H1 (cell line): ENCODE measurements around the gene STAT4. TPM values are rescaled to one million over a fixed set of nuclear protein-coding genes. Genes with fewer than 3 reads are reported as not detected.

ENCODE experiments used
- CTCF ChIA-PET: fragments of 300-600 bp; sonication (Branson Sonifier 250); formaldehyde crosslinking; loops from one replicate; lab custom pipeline; 2021; ENCODE audit not compliant: partially characterized antibody; lab: Charles Lee
- POLR2A ChIA-PET: fragments of 300-600 bp; sonication (Branson Sonifier 250); formaldehyde crosslinking; loops from one replicate; lab custom pipeline; 2021; ENCODE audit warnings: inconsistent platforms; ENCODE audit not compliant: partially characterized antibody; lab: Charles Lee
- DNase-seq, 2 experiments: peaks; one replicate each; pipeline versions ENCODE4 v3.0.0 to v3.0.0-alpha.2; 2010 to 2022; ENCODE audit warnings: low spot score in 2 of 2, low read depth in 1 of 2, mixed read lengths in 1 of 2
- FAIRE-seq: peaks from 2 replicates; lab custom pipeline; 2011; peaks lifted over from hg19 to GRCh38; lab: Jason Lieb, UNC
- H2AFZ ChIP-seq: 2 replicates; pipeline ENCODE4 v1.8.1; 2012; ENCODE audit warnings: low read length, inconsistent platforms
- H2AK5ac ChIP-seq: 2 replicates; pipeline ENCODE4 v1.6.1; 2013; ENCODE audit warnings: low read depth, low read length
- H2BK120ac ChIP-seq: replicated peaks from 2 replicates; pipeline ENCODE3; 2013; ENCODE audit warnings: low read depth, low read length, inconsistent platforms
- H2BK12ac ChIP-seq: 2 replicates; pipeline ENCODE4 v1.6.1; 2013; ENCODE audit warnings: low read depth, low read length
- H2BK15ac ChIP-seq: 2 replicates; pipeline ENCODE4 v1.6.1; 2013; ENCODE audit warnings: low read length
- H2BK20ac ChIP-seq: 2 replicates; pipeline ENCODE4 v1.6.1; 2013; ENCODE audit warnings: low read length
- H2BK5ac ChIP-seq: 2 replicates; pipeline ENCODE4 v1.6.1; 2013; ENCODE audit warnings: low read depth, low read length
- H3K14ac ChIP-seq: 2 replicates; pipeline ENCODE4 v1.6.1; 2013; ENCODE audit warnings: inconsistent platforms; ENCODE audit not compliant: insufficient read length
- H3K18ac ChIP-seq: 2 replicates; pipeline ENCODE4 v1.6.1; 2013; ENCODE audit warnings: low read length; ENCODE audit errors: extremely low read depth
- H3K23ac ChIP-seq: 2 replicates; pipeline ENCODE4 v1.6.1; 2013; ENCODE audit warnings: inconsistent platforms; ENCODE audit not compliant: insufficient read length
- H3K23me2 ChIP-seq: 2 replicates; pipeline ENCODE4 v1.6.1; 2013; ENCODE audit warnings: low read depth, low read length
- H3K27ac ChIP-seq: 2 replicates; pipeline ENCODE4 v1.6.1; 2011; ENCODE audit warnings: low read depth, low read length, inconsistent platforms
- H3K27me3 ChIP-seq, 4 experiments: replicated peaks in 1 of 4; 1 replicate in 1 of 4; 2 replicates in 3 of 4; pipeline versions ENCODE4 v1.6.1 to v1.8.1; 2011 to 2013; ENCODE audit warnings: low read length in 3 of 4, mild to moderate bottlenecking in 3 of 4, inconsistent platforms in 2 of 4, mixed read lengths in 2 of 4, moderate library complexity in 1 of 4; ENCODE audit not compliant: control insufficient read depth in 3 of 4, insufficient read depth in 3 of 4; ENCODE audit errors: extremely low read depth in 1 of 4
- H3K36me3 ChIP-seq, 4 experiments: 2 replicates each; pipeline versions ENCODE4 v1.6.1 to v1.8.1; 2011 to 2013; ENCODE audit warnings: mild to moderate bottlenecking in 4 of 4, low read length in 3 of 4, moderate library complexity in 2 of 4, control low read depth in 1 of 4, inconsistent platforms in 1 of 4; ENCODE audit not compliant: insufficient read depth in 4 of 4, control insufficient read depth in 2 of 4
- H3K4ac ChIP-seq: replicated peaks from 2 replicates; pipeline ENCODE3; 2013; ENCODE audit warnings: low read length, low read depth, mixed read lengths, inconsistent platforms; ENCODE audit not compliant: insufficient read length
- H3K4me1 ChIP-seq, 4 experiments: replicated peaks in 1 of 4; 1 replicate in 1 of 4; 2 replicates in 3 of 4; pipeline versions ENCODE4 v1.6.1 to v1.8.1; 2011 to 2013; ENCODE audit warnings: low read length in 3 of 4, inconsistent platforms in 2 of 4, mixed read lengths in 1 of 4; ENCODE audit not compliant: insufficient read depth in 4 of 4, control insufficient read depth in 3 of 4
- H3K4me2 ChIP-seq, 2 experiments: 2 replicates each; pipeline versions ENCODE4 v1.6.1 to v1.8.1; 2011 to 2013; ENCODE audit warnings: low read depth in 2 of 2, low read length in 2 of 2, control low read depth in 1 of 2, inconsistent platforms in 1 of 2, mild to moderate bottlenecking in 1 of 2; ENCODE audit not compliant: insufficient read depth in 1 of 2
- H3K4me3 ChIP-seq, 4 experiments: fragments of 200-600, 300-600 bp in 1 of 4; sonication (generic), shearing (Covaris generic), sonication (Bioruptor Twin) in 1 of 4; 2 replicates each; pipeline versions ENCODE4 v1.5.1 to v1.8.1; 2011 to 2016; ENCODE audit warnings: low read length in 4 of 4, low read depth in 3 of 4, control low read depth in 2 of 4, inconsistent platforms in 2 of 4, mild to moderate bottlenecking in 2 of 4, mixed read lengths in 1 of 4, moderate library complexity in 1 of 4; ENCODE audit not compliant: insufficient read depth in 2 of 4; ENCODE audit errors: extremely low read depth in 1 of 4
- H3K56ac ChIP-seq: replicated peaks from 2 replicates; pipeline ENCODE3; 2013; ENCODE audit warnings: low read depth, mild to moderate bottlenecking, mixed read lengths, low read length, inconsistent platforms; ENCODE audit not compliant: insufficient read length
- H3K79me1 ChIP-seq: 2 replicates; pipeline ENCODE4 v1.6.1; 2013; ENCODE audit warnings: low read depth, low read length, control low read depth
- H3K79me2 ChIP-seq, 2 experiments: 2 replicates each; pipeline versions ENCODE4 v1.6.1 to v1.8.1; 2012 to 2013; ENCODE audit warnings: low read length in 2 of 2, mild to moderate bottlenecking in 2 of 2, inconsistent platforms in 1 of 2; ENCODE audit not compliant: insufficient read depth in 2 of 2, control insufficient read depth in 1 of 2
- H3K9ac ChIP-seq, 4 experiments: replicated peaks in 1 of 4; 1 replicate in 1 of 4; 2 replicates in 3 of 4; pipeline versions ENCODE4 v1.6.1 to v1.8.1; 2011 to 2013; ENCODE audit warnings: low read depth in 3 of 4, low read length in 3 of 4, control low read depth in 2 of 4, mild to moderate bottlenecking in 2 of 4, moderate library complexity in 2 of 4, inconsistent platforms in 1 of 4; ENCODE audit errors: extremely low read depth in 1 of 4
- H3K9me3 ChIP-seq, 2 experiments: 2 replicates each; pipeline versions ENCODE4 v1.6.1 to v1.8.1; 2012 to 2013; ENCODE audit warnings: mild to moderate bottlenecking in 2 of 2, moderate library complexity in 2 of 2, control low read depth in 1 of 2, inconsistent platforms in 1 of 2, low read depth in 1 of 2, low read length in 1 of 2, mixed read lengths in 1 of 2; ENCODE audit not compliant: insufficient read depth in 2 of 2
- H4K20me1 ChIP-seq, 2 experiments: replicated peaks in 1 of 2; 2 replicates each; pipeline versions ENCODE3 to v1.8.1; 2011 to 2013; ENCODE audit warnings: inconsistent platforms in 2 of 2, low read length in 2 of 2, mild to moderate bottlenecking in 1 of 2; ENCODE audit not compliant: insufficient read depth in 2 of 2, control insufficient read depth in 1 of 2
- H4K5ac ChIP-seq: 2 replicates; pipeline ENCODE4 v1.6.1; 2013; ENCODE audit warnings: low read length, low read depth, mixed read lengths, inconsistent platforms; ENCODE audit not compliant: insufficient read length
- H4K8ac ChIP-seq: 2 replicates; pipeline ENCODE4 v1.8.0; 2013; ENCODE audit warnings: mild to moderate bottlenecking, moderate library complexity, low read length, inconsistent platforms; ENCODE audit not compliant: insufficient read depth; ENCODE audit errors: extremely low read depth
- H4K91ac ChIP-seq: replicated peaks from 2 replicates; pipeline ENCODE3; 2013; ENCODE audit warnings: low read length, mixed read lengths, inconsistent platforms; ENCODE audit not compliant: insufficient read length
- GTF2F1 ChIP-seq: IDR thresholded peaks from 2 replicates; pipeline ENCODE4 v1.6.1; 2012; ENCODE audit warnings: low read depth, low read length, improper control_type of control experiment, borderline replicate concordance
- POLR2AphosphoS5 ChIP-seq: IDR thresholded peaks from 2 replicates; pipeline ENCODE4 v1.6.1; 2011; ENCODE audit warnings: low read depth, low read length
- YY1 ChIP-seq: IDR thresholded peaks from 2 replicates; pipeline ENCODE4 v1.6.1; 2011; ENCODE audit warnings: low read depth, mild to moderate bottlenecking, low read length
- WGBS, 2 experiments: shearing (Covaris generic) in 1 of 2; methylation state at CpG; one replicate each; pipeline versions ENCODE4 v1.1.6 to v1.1.7; 2013 to 2015; ENCODE audit warnings: low lambda C conversion rate in 2 of 2, mixed read lengths in 2 of 2, inconsistent platforms in 1 of 2, low coverage in 1 of 2, missing lambda C conversion rate in 1 of 2; ENCODE audit not compliant: insufficient replicate concordance in 2 of 2, insufficient coverage in 1 of 2, insufficient read length in 1 of 2; ENCODE audit errors: extremely low coverage in 1 of 2, missing lambda C conversion rate in 1 of 2; 5-methylcytosine and 5-hydroxymethylcytosine counted together
- polyA plus RNA-seq, 7 experiments: library from polyadenylated mRNA; depleted of rRNA in 3 of 7; stranded (reverse) in 5 of 7; unstranded in 2 of 7; fragments of >200 nt in 5 of 7; fragments of 200-250 nt in 2 of 7; gene quantifications; 1 replicate in 5 of 7; 2 replicates in 1 of 7; 4 replicates in 1 of 7; pipeline versions ENCODE4 v1.2.1 to v1.2.3, GENCODE V29; 2011 to 2013; ENCODE audit warnings: missing spikeins in 2 of 7, mixed read lengths in 2 of 7
- total RNA-seq: library from RNA; stranded (reverse); fragmentation: NEBNext Ultra II Directional; extraction: Animal tissue kit (Norgen Biotek cat#: 25700); gene quantifications from 2 replicates; pipeline ENCODE4 v1.2.1, GENCODE V29; 2021

STAT4 gene
- total and polyA plus RNA-seq, 2 of the 8 experiments (the other 6 are each of a cell fraction or from before 2014, with no cell fraction given), result 0.36 to 0.63 TPM

GRCh38 chr2:191158747-191159146 lies 8.0 kb upstream of the STAT4 start:
- Histone ChIP-seq H3K9me3 (no peaks in the 10 kb centered on the region), H4K5ac (no peak overlapping the region), H3K23ac (no peak overlapping the region), H3K4me2 (no peak overlapping the region), H3K56ac (no peak overlapping the region), H3K9ac (no peak overlapping the region), H4K8ac (no peak overlapping the region), H2BK20ac (no peak overlapping the region), H3K14ac (no peak overlapping the region), H3K27ac (no peak overlapping the region), H3K18ac (no peak overlapping the region), H2AK5ac (no peak overlapping the region), H3K23me2 (no peaks in the 10 kb centered on the region), H3K27me3 (no peaks in the 10 kb centered on the region), H2BK5ac (no peak overlapping the region), H3K36me3 (no peaks in the 10 kb centered on the region), H2AFZ (no peak overlapping the region), H3K4me1 (no peaks in the 10 kb centered on the region), H3K79me1 (no peaks in the 10 kb centered on the region), H3K4ac (no peak overlapping the region), H3K4me3 (no peak overlapping the region), H4K91ac (no peak overlapping the region), H2BK15ac (no peak overlapping the region), H2BK120ac (no peak overlapping the region), H2BK12ac (no peak overlapping the region), H4K20me1 (no peaks in the 10 kb centered on the region), H3K79me2 (no peaks in the 10 kb centered on the region)
- ChIA-PET POLR2A (interaction anchor here (1.6 kb wide), 1 partner anchor 87 kb away, joined by 4 read pairs; no protein-coding TSS in a partner anchor), CTCF (interaction anchor here (1.2 to 10.4 kb wide), 5 partner anchors 7 to 107 kb away, joined by 3 to 137 read pairs (median 4); no protein-coding TSS in a partner anchor)
- 77% methylated on average over 1 of the region's 1 CpG; no CpG with 5 or more reads in 1 of the 2 experiments for WGBS, 2 experiments
- no peak for DNase-seq
- no peak for FAIRE-seq
- TF ChIP-seq YY1, result no peak
- no peak for TF ChIP-seq POLR2AphosphoS5
- TF ChIP-seq GTF2F1, result no peak
